ENCODE measurements around the gene SOX13.

SOX13 gene

DNA sequence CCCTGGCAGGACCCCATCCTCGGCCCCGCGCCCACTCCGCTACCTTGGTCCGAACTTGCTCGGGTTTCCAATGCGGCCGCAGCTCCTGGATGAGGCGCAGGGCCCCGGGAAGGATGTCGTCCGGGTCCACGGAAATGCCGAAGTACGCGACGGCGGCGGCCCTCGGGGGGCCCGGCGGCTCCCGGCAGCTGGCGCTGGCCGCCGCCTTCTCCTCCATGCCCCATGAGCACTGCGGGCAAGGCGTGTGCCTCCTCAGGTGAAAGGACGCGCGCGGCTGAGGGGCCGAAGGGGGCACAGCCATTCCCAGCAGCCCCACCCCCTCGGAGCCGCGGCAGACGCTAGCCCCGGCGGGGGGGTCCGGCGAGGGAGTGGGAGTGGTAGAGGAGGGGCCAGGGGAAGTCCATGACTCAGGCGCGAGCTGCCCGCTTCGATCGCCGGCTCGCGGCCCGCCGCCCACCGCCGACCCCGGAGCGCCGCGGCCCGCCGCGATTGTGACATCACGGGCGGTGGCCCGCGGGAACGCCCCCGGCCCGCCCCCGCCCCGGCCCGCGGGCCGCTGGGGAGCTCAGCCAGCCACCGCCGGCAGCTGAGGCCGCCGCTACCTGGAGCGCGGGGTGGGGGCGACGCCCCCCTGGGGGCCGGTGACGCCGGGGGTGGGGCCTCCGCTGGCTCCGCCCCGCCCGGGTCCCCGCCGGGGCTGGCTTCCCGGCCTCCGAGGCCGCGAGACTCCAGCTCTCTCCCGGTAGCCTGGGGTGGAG is 78.8 kb downstream of the SOX13 start, which contains the start of gene ETNK2:
ETNK2 (minus strand) TSS at position 493 of the 758 bp plus-strand sequence; CDS start at position 301, 192 bp downstream.
- H3K4me1 ChIP-seq (ENCODE audit: insufficient read depth, low read length): peaks cover 31% of the 10 kb centered on the region
- peaks cover 2% of the 10 kb centered on the region for H3K27me3 ChIP-seq (ENCODE audit: insufficient read depth, low read length)
- no peaks in the 10 kb centered on the region for H3K36me3 ChIP-seq (ENCODE audit: insufficient read depth, low read length)
- no peaks in the 10 kb centered on the region for H3K9me3 ChIP-seq (ENCODE audit: low read length)
- H2AFZ ChIP-seq (ENCODE audit: low read depth, low read length): peak within 1 kb of the TSS; percentile 81
- peak within 1 kb of the TSS; percentile 61 for H3K4me3 ChIP-seq (ENCODE audit: low read length)

GRCh38 chr1:204152310-204153044 is 79.6 kb downstream of the SOX13 start:
- Histone ChIP-seq H3K9me3 (ENCODE audit: low read length) (no peaks in the 10 kb centered on the region), H3K36me3 (ENCODE audit: insufficient read depth, low read length) (no peaks in the 10 kb centered on the region), H3K4me3 (ENCODE audit: low read length) (peak overlapping the region; percentile 61), H3K4me1 (ENCODE audit: insufficient read depth, low read length) (peaks cover 30% of the 10 kb centered on the region), H3K27me3 (ENCODE audit: insufficient read depth, low read length) (peaks cover 8% of the 10 kb centered on the region), H2AFZ (ENCODE audit: low read depth, low read length) (peak overlapping the region; percentile 81)

- H3K9me3 ChIP-seq (ENCODE audit: low read length): no peaks in the 10 kb centered on the region
- no peaks in the 10 kb centered on the region for H3K36me3 ChIP-seq (ENCODE audit: insufficient read depth, low read length)
- H2AFZ ChIP-seq (ENCODE audit: low read depth, low read length): no peak overlapping the region
- peaks cover 18% of the 10 kb centered on the region for H3K4me1 ChIP-seq (ENCODE audit: insufficient read depth, low read length)
- no peak overlapping the region for H3K4me3 ChIP-seq (ENCODE audit: low read length)
- peaks cover 14% of the 10 kb centered on the region for H3K27me3 ChIP-seq (ENCODE audit: insufficient read depth, low read length)
Measured at GRCh38 chr1:204153667-204154066, 80.8 kb downstream of the SOX13 start.

DNA sequence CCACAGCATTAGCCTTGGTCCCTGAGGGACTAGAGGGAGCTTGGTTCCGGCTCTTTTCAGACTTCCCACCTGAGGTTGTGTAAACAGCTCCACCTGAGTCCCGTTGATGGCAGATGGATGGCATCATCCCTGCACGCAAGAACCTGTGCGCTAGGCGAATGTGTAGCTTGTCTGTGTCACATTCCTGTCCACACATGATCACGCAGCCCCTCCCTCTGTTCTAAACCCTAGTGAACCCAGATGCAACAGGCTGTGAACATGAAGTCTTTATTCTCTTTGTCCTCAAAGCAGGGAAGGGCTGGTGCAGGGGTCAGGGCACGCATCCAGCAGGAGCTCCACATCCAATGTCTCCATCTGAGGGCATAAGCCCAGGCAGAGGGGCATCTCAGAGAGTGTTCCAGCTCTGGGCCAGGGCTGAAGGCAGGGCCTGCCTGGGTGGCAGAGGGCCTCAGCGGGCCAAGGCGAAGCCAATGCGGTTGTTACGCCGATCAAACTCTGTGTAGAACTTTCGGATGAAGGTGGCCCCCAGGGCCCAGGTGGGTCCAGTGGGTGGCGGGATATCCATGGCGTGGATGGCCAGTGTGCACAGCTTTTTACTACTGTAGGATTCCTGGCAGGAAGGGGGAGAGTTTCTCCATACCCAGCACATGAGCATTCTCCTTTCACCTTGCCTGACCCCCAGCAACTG is 81.8 kb downstream of the SOX13 start:
- Histone ChIP-seq H3K4me1 (ENCODE audit: insufficient read depth, low read length) (peaks cover 16% of the 10 kb centered on the region), H3K9me3 (ENCODE audit: low read length) (no peaks in the 10 kb centered on the region), H3K4me3 (ENCODE audit: low read length) (no peak overlapping the region), H3K36me3 (ENCODE audit: insufficient read depth, low read length) (no peaks in the 10 kb centered on the region), H2AFZ (ENCODE audit: low read depth, low read length) (no peak overlapping the region), H3K27me3 (ENCODE audit: insufficient read depth, low read length) (peaks cover 20% of the 10 kb centered on the region)

- Histone ChIP-seq H2AFZ (ENCODE audit: low read depth, low read length) (no peak overlapping the region), H3K27me3 (ENCODE audit: insufficient read depth, low read length) (peaks cover 29% of the 10 kb centered on the region), H3K9me3 (ENCODE audit: low read length) (no peaks in the 10 kb centered on the region), H3K4me3 (ENCODE audit: low read length) (no peak overlapping the region), H3K36me3 (ENCODE audit: insufficient read depth, low read length) (no peaks in the 10 kb centered on the region), H3K4me1 (ENCODE audit: insufficient read depth, low read length) (peaks cover 14% of the 10 kb centered on the region)
Measured at GRCh38 chr1:204155881-204156280, 83.0 kb downstream of the SOX13 start.

GRCh38 chr1:204157962-204158361 is 85.0 kb downstream of the SOX13 start:
- no peak overlapping the region for H3K4me3 ChIP-seq (ENCODE audit: low read length)
- H2AFZ ChIP-seq (ENCODE audit: low read depth, low read length): no peak overlapping the region
- no peaks in the 10 kb centered on the region for H3K9me3 ChIP-seq (ENCODE audit: low read length)
- no peaks in the 10 kb centered on the region for H3K36me3 ChIP-seq (ENCODE audit: insufficient read depth, low read length)
- H3K27me3 ChIP-seq (ENCODE audit: insufficient read depth, low read length): peaks cover 38% of the 10 kb centered on the region
- H3K4me1 ChIP-seq (ENCODE audit: insufficient read depth, low read length): peaks cover 5% of the 10 kb centered on the region

- Histone ChIP-seq H2AFZ (ENCODE audit: low read depth, low read length) (no peak overlapping the region), H3K27me3 (ENCODE audit: insufficient read depth, low read length) (peaks cover 41% of the 10 kb centered on the region), H3K4me1 (ENCODE audit: insufficient read depth, low read length) (no peaks in the 10 kb centered on the region), H3K4me3 (ENCODE audit: low read length) (no peak overlapping the region), H3K9me3 (ENCODE audit: low read length) (no peaks in the 10 kb centered on the region), H3K36me3 (ENCODE audit: insufficient read depth, low read length) (no peaks in the 10 kb centered on the region)
Measured at GRCh38 chr1:204161609-204162493, 88.9 kb downstream of the SOX13 start.

- Histone ChIP-seq H3K4me3 (ENCODE audit: low read length) (no peak overlapping the region), H3K4me1 (ENCODE audit: insufficient read depth, low read length) (no peaks in the 10 kb centered on the region), H2AFZ (ENCODE audit: low read depth, low read length) (no peak overlapping the region), H3K36me3 (ENCODE audit: insufficient read depth, low read length) (no peaks in the 10 kb centered on the region), H3K27me3 (ENCODE audit: insufficient read depth, low read length) (peaks cover 37% of the 10 kb centered on the region), H3K9me3 (ENCODE audit: low read length) (no peaks in the 10 kb centered on the region)
Measured at GRCh38 chr1:204162494-204163074, 89.7 kb downstream of the SOX13 start.

- no peaks in the 10 kb centered on the region for H3K4me1 ChIP-seq (ENCODE audit: insufficient read depth, low read length)
- H2AFZ ChIP-seq (ENCODE audit: low read depth, low read length): no peak within 1 kb of the TSS
- H3K36me3 ChIP-seq (ENCODE audit: insufficient read depth, low read length): no peaks in the 10 kb centered on the region
- no peaks in the 10 kb centered on the region for H3K9me3 ChIP-seq (ENCODE audit: low read length)
- peaks cover 13% of the 10 kb centered on the region for H3K27me3 ChIP-seq (ENCODE audit: insufficient read depth, low read length)
- no peak within 1 kb of the TSS for H3K4me3 ChIP-seq (ENCODE audit: low read length)
Measured at GRCh38 chr1:204166219-204166618, 93.3 kb downstream of the SOX13 start, which contains the start of gene REN. Gene REN, minus strand, starts transcription at chr1:204166337. Its CDS starts 44 bp downstream, at chr1:204166293.

DNA sequence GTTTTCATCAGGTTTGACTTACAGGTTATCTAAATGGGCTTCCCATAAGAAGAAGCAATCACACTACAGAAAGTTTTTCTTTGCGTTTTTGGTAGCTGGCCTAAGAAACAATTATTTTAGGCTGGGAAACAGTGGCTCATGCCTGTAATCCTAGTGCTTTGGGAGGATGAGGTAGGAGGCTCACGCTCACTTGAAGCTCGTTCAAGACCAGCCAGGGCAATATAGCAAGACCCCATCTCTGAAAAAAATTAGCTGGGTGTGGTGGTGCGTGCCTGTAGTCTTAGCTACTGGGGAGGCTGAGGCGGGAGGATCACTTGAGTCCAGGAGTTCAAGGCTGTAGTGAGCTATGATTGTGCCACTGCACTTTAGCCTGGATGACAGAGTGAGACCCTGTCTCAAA is 94.8 kb downstream of the SOX13 start:
- Histone ChIP-seq H3K27me3 (ENCODE audit: insufficient read depth, low read length) (peaks cover 7% of the 10 kb centered on the region), H3K36me3 (ENCODE audit: insufficient read depth, low read length) (no peaks in the 10 kb centered on the region), H3K9me3 (ENCODE audit: low read length) (peaks cover 3% of the 10 kb centered on the region), H3K4me3 (ENCODE audit: low read length) (no peak overlapping the region), H2AFZ (ENCODE audit: low read depth, low read length) (no peak overlapping the region), H3K4me1 (ENCODE audit: insufficient read depth, low read length) (no peaks in the 10 kb centered on the region)

DNA sequence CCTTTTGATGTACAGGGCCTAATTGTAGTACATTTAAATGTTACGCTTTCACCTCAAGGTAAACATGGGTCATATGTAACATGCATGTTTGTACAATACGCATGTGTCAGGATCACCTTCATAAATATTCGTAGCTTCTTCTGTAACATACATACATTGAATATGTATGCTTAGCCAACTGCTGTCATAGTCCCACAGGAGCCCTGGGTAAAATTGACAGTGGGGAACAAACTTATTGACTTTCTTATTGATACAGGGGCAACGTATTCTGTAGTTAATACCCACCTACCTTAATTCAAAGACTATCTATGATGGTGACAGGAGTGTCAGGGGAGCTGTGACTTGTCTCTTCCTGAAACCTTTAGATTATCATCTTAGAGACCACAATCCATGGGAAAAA is 96.9 kb downstream of the SOX13 start:
- Histone ChIP-seq H3K36me3 (ENCODE audit: insufficient read depth, low read length) (no peaks in the 10 kb centered on the region), H2AFZ (ENCODE audit: low read depth, low read length) (no peak overlapping the region), H3K27me3 (ENCODE audit: insufficient read depth, low read length) (peaks cover 7% of the 10 kb centered on the region), H3K4me1 (ENCODE audit: insufficient read depth, low read length) (no peaks in the 10 kb centered on the region), H3K9me3 (ENCODE audit: low read length) (peaks cover 3% of the 10 kb centered on the region), H3K4me3 (ENCODE audit: low read length) (no peak overlapping the region)

DNA sequence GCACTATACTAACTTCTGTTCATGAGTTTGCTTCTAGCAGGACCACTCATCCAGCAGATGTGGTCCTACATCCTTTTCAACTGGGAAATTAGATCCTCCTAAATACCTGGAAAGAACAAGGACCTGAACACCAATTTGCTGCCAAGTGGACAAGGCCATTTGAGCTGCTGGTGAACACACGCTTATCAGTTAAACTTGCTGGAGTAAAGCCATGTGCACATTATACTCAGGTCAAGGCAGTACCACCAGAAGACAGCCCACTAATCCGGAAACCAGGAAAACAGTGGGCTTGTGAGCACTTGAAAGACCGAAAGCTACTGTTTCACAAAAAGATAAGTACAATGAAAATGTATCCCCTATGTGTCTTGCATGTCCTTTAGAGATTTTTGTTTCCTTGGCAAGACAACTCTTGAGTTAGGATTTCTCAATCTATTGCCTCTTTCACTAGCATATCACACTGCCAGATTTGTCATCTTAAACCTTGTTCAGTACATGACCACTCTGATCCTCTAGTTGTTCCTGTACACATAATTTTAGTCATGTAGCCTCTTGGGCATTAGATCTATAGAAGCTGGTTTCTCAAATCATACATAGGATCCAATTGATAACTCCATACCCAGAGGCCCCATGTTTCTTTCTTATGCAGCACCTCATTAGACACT is 97.7 kb downstream of the SOX13 start:
- Histone ChIP-seq H2AFZ (ENCODE audit: low read depth, low read length) (no peak overlapping the region), H3K4me1 (ENCODE audit: insufficient read depth, low read length) (no peaks in the 10 kb centered on the region), H3K36me3 (ENCODE audit: insufficient read depth, low read length) (no peaks in the 10 kb centered on the region), H3K27me3 (ENCODE audit: insufficient read depth, low read length) (peaks cover 10% of the 10 kb centered on the region), H3K9me3 (ENCODE audit: low read length) (peaks cover 3% of the 10 kb centered on the region), H3K4me3 (ENCODE audit: low read length) (no peak overlapping the region)
